HG03565 (cell line): Measurements from ENCODE around the gene MYH15.
"Not testable (repeated sequence)": the region's sequence is repeated elsewhere in the genome, so short reads cannot be mapped to it uniquely, and the experiment has no call there.

Experiments
- ATAC-seq: cut with Tn5 transposase; IDR thresholded peaks from one replicate; pipeline ENCODE4 v1.9.1; 2021; ENCODE audit warnings: mild to moderate bottlenecking, moderate library complexity; ENCODE audit not compliant: unreplicated experiment

MYH15 gene

DNA sequence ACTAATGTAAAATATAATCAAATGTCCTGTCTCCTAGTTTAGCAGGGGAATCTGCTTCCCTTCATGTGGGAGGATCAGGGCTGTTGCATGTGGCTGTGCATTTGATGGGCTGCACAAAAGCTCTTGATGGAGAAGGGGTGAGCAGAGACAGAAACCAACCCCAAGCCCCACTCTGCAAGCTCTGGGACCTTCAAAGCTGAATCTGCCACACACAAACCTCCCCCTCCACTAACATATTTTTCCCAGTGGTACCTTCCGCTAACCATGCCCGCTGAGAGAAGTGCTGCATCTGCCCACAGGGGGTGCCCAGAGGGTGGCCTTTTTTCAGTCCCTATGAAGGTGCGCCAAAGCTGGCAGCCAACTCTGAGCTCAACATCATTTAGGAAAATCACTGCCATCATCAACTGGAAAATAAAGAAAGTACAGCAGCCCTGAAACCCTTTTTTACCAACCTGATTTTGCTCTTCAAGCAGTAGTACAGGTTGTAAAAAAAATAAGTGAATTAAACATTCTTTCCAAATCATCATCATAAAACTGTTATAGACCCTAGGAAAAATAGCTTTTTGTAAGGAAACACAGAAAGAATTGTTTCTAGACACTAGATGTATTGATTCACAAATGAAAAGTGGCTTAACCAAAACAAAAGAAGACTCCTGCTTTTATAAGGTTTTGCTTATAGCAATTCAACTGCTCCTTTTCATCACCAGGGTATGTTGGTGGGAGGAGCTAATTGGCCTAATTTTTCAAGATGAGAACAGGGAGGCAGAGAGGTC is 117.1 kb downstream of the MYH15 start:
- no peak for ATAC-seq

DNA sequence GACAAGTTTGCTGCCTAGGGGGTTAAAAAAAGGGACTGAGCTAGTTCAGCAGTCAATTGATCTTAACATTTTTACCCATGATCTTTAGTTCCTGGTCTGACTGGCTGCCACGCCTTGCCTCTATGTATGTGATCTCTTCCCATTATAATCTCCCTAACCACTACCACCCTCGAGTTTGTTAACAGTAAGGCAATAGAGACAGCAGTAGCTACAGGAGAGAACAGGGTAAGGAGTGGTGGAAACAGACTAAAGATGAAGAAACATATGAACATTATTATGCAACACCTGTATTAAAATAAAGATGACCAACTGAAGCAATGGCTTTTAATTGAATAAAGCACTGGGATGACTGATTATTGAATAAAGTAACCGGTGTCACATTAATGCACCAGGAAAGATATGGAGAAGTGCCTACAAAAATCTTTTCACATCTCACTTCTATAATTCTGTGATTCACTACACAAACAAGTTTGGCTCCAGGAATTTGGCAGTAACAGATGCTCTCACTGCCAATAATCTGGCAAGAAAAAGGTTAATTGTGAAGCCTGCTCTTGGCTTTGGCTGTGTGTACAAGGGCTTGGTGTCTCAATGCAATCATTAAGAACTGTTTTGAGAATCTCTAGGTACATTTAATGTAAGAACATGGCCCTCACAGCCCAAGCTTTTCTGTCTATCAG is 118.3 kb downstream of the MYH15 start:
- no peak for ATAC-seq

DNA sequence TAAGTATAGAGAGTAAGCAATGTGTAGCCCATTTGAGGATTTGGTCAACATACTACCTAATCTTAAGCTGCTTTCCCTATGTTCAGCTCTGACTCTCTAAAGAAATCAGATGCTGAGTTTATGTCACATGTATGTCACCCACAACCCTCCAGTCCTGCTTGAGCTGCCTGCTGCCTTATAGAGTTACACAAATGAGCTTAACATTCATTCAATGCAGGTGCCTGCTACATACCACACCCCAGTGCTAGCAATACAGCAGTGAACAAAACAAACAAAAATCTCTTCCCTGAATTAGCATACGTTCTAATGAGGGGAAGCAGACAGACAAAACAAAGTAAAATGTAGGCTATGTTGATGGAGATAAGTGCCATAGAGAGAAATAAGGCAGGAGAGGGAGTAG is 121.0 kb downstream of the MYH15 start:
- no peak for ATAC-seq

DNA sequence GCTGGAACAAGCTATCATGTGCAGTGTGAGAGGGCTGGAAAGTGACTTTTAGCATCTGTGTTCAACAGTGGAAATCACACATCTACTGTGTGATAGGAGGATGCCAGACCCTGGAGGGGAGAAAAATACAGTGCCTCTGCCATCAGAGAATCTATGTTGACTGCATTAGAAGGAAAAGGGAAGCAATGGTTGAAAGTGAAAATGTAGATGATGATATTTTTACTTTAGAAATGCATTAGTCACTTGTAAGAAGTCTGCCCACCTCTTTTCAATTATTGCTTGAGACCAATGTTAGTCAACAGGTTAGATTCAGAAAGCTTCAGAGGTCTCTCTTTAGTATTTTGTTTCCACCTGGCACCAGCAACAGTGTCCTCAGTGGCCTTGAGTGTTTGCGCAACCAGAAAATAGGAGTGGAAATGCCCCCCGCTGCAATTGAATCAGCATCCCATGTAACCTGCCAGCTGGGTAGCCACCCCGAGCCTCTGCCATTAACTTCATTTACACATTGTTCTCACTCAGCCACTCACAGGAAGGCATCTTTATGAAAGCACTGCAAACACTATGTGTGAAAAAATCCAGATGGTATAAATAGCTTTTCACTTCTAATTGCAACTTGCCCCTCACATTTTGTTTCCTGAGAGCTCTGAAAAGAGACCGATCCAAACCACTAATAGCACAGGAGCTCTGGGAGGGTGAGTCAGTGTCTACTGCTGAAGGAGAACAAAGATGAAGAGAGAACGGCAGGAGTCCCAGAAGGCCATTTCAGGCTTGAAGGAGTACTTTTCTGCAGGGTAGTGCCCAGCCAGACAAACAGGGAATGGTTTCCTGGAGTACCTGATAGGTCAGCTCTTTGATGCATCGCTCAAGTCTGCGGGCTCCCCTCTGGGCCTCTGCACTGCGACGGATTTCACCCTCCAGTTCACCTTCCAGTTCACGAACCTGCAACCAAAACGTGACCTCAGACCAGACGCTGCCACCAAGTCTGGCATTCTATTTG is 122.0 kb downstream of the MYH15 start:
- peak; percentile 75 for ATAC-seq

DNA sequence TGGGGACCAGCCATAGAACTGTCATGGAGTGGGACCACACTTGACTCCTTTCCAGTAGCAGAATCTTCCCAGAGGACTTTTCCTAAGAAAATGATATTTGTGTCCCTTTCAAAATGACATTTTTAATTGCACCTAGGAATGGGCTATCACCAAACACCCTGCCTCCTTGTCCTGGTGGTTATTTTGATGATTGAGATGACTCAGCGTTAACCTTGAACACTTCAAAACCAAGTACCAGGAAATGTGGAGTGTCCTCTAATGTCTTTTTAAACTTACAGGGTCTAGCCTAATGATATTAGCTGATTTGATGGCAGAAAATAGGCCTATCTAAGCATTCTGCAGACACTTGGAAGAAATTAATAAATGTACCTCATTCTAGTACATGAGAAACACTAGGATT is 123.3 kb downstream of the MYH15 start:
- ATAC-seq: no peak

DNA sequence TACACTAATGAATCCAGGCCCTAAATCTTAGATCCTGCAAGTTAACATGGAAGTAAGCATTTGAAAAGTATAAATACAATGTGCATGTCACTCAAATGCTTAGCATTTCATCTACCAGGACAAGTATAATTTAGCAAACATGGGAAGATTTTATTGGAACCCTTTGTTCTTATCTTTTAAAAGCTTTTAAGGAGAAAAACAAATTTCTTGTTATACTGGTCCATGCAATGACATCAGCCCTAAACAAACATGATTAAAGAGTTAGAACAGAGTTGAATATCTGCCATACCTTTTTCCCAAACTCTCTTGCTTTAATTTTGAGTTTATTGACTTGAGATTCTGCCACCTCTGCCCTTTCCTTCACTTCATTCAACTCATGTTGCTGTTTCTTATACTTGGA is 127.1 kb downstream of the MYH15 start:
- ATAC-seq: no peak

DNA sequence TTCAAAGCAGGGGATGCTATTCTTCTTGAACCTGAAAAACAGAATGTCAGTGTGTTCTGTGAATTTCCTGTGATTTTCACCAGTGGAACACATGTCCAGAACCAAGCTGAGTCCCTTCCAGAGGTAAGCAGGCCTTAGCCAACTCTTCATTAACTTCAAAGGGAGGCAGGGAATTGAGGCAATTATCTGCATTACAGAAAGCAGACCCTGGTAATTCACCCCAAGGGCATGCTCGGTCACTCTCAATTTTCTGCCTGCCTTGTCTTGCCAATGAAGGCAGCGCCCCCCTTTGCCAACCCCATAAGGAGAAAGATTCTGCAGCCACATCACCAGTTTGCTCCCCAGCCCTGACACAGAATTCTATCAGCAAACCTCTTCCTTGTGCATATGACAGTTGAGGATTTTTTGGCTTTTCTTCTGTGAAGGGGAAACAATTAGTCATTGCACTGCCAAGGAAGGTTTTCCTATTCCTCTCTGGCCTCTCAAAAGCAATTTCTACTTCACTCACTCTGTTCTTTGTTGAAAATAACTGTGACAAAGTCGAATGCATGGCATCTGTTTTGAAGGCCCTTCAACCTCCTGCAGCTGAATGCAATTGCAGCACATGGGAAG is 128.8 kb downstream of the MYH15 start:
- ATAC-seq: no peak

DNA sequence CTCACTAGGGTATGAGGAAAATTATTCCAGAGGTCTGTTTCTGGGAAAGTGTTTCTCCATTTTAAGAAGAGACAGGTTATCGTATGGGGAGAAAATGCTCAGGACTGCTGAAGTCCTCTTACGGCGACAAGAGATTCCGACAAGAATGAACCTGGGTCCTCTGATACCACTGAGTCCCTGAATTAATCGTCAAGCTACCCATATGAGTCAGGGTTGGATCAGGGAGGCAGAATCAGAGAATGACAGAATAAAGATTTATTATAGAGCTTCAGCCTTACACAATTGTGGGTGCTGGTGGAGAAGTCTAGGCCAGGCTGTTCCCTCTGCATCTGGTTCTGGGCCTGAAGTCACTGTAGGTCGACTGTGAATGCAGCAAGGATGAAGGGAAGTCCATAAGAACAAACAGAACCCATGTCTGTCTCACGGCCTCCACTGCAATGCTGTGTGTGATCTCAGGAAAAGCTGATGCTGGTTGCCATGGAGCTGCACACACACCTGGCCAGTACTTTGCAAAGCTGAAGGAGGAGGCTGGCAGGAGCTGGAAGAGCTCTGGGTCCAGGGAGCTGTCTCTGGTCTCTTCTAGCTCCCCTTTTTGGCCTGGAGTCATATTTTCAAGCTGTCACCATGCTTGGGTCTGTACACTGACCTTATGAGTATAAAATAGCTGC is 130.1 kb downstream of the MYH15 start:
- ATAC-seq: no peak

DNA sequence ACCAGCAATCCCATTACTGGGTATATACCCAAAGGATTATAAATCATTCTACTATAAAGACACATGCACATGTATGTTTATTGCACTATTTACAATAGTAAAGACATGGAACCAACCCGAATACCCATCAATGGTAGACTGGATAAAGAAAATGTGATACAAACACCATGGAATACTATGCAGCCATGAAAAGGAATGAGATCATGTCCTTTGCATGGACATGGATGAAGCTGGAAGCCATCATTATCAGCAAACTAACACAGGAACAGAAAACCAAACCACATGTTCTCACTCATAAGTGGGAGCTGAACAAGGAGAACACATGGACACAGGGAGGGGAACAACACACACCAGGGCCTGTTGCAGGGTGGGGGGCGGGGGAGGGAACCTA is 131.4 kb downstream of the MYH15 start:
- ATAC-seq: not testable (repeated sequence)

DNA sequence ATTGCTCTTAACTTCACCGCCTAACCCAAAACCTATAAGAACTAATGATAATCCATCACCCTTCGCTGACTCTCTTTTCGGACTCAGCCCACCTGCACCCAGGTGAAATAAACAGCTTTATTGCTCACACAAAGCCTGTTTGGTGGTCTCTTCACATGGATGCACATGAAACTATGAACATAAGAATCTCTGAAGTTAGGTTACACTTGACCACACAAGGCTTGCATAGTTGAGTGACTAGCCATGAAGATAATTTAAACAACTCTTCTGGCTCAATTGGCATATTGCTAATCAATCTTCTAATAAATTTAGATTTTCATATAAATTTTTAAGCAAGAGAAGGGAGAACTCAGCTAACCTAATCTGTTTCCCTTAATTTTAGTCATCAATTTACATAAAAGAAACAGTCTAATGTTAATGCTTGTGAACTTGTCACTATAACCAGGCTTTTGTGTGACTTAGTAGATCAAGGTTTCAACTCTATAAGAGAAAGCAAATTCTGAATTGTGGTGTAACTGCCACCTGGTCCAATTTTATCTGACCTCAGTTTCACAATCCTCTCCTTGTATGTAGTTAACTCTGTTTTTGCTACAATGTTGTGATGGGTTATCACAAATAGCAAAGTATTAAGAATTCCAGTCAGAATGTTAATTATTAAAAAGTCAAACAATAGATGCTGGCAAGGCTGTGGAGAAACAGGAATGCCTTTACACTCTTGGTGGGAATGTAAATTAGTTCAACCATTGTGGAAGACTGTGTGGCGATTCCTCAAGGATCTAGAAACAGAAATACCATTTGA is 132.0 kb downstream of the MYH15 start:
- ATAC-seq: no peak

DNA sequence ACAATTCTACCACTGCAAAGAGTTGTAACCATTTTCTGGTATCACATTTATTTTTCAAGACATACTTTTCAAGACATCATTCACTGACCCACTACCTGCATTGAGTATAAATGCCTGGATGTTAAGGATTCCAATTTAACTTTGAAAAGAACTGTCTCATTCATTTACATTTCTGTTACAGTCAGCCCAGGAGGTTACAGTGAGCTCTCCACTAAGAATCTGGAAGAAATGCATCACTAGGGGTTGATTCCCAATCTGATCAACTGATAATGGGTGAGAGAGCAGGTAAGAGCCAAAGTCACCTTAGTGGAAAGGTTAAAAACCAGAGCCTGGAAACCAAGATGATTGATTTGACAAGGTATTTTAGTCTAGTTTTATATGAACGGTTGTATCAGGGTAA is 133.0 kb downstream of the MYH15 start:
- no peak for ATAC-seq

DNA sequence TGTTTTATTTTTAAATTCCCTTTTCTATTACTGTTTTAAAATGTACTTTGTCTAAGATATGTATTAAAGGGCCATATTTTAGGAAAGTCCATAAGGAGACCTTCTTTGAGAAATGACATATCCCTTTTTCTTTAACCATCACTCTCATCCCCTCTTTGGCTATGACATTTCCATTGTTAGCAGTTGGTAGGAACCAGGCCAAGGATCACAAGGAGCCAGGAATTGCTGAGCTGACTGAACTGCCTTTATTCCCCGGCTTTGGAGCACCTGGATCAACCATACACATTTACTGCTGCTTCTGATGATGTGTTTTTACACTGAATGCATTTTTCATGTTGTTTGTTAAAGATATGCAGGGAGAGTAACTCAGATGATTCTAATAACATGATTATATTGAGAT is 134.4 kb downstream of the MYH15 start:
- no peak for ATAC-seq

DNA sequence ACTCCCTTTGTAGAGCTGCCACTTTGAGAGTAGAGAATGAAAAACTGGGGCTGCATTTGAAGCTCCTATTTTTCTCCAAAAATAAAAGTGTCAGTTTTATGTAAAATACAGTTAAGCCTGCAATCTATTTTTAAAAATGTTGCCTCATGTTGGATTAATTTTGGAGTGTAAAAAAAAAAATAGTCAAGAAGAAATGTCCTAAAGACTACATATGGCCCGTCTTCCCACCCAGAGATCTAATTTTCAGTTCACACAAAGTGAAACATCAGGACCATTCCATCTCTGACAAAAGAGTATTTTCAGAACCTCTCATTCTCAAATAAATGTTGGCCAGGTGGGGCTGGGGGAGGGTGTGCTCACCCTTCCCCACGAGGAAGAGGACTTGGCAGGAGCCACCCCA is 151.4 kb downstream of the MYH15 start:
- ATAC-seq: no peak

DNA sequence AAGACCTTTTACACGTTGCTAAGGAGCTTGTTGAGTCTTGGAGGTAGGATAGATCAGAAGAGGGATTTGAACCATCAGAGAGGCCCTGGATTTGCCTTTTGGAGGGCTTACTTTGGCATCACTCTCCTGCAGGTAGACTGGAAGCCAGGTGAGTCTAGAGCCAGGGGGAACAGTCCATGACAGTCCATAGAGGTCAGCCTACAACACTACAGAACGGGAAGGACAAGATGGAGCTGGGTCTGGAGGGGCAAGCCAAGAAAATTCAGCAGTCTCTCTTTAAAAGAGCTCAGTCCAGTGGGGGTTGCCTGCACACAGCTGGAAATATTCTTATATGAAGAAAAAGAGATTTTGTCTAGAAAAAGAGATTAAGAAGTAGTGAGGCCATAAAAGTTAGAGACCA is 153.4 kb downstream of the MYH15 start:
- ATAC-seq: no peak

DNA sequence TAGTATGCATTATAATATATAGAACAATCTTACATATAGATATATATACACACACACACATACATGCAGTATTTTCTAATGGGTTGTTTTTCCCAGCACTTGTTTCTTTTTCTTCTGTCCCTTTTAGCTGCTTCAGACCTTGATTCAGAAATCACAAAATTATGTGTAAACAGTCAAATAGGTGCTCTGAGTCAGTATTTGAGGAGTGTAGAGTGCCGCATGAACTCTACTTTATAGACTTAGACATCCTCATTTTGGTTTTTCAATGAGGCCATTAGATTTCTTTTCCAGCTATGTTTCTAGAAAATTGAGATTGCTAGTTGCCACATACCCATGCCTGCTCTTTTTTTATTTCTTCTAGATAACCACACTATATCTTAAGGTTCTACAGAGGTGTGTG is 155.8 kb downstream of the MYH15 start:
- ATAC-seq: no peak

DNA sequence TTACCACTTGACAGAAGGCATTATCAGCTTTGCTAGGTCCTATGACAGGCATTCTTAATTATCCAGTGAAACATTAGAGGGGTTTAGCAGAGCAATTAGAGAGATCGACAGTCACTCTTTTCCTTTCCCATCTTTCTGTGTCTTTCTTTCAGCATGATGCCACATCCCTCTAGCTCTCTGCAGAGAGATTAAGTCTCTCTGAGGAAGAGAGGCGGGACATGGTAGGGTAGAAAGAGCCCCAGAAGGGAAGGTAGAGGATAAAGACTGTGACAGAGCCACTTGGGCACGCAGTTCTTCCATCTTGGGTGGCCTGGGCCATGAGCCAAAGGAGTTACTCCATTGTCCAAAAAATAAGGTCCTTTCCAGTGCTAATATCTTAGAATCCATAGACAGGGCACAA is 158.2 kb downstream of the MYH15 start:
- ATAC-seq: no peak

DNA sequence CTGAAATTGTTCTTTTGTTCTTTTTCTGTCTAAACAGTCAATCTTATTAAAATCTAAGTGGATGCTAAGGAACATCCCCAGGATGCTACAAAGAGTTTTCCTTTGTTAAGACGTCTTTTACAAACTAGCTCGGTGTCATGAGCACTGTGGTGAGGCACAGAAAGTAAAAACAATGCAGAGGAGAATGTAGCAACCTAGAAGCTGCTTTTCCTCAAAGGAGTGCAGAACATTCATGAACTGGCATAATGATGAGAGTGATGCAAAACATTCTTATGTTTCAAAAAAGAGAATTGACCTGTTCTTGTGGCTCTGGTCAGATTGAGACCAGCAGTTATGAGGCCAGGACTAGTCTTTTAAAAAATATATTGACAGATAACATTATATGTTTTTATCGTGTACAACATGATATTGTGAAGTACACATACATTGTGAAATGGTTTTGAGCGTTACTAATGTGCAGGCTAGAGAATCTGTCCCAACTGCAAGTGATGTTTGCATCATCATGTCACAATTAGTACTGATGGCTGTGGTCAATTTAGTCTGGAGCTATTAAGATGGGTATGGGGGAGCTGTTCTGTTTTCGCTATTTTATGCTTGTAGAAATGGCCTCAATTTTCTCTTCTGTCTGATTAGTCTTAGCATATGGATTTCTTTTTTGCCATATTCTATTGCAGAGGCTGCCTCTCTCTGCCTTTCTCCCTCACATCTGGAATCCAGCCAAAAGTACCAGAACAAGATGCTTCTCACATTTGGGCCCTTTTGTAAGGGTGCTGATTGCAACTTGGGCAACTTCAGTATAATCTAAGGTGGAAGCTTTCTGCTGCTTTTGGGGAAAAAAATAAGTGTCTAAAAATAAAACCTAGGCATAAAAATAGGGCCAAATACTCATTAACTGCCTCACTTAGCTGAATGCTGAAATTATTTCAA is 163.8 kb downstream of the MYH15 start:
- ATAC-seq: no peak

DNA sequence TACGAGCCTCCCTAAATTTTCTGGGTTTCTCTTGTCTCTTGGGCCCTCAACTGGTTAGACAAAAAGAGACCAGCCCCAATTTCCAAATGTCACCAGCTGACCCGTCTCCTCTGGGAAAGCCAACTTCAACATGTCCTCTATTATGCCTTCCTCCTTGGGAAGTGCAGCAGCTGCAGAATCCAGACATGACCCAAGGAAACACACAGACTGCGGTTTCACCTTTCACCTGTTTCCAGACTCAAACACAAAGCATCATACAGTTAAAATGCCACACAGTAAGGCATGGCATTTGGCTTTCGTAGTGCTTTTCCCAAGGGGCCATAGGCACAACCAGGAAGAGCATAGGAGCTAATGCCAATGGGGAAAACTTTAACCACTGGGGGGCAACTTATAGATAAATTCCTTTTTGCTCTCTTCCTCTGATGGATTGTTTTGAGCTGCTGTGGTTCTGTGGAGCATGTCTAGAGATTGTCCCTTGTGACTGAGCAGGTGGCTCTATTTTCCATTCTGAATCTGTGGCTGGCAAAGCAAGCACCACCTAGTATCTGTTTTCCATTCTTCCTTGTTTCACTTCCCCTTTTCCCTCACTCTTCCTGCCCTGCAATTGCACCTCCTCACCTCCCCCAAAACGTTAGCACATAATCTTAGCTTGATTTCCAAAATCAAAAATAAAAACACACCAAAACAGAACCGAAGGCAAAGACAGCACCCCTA is 164.7 kb downstream of the MYH15 start:
- ATAC-seq: no peak
